Mesenchymal stem cell (in vitro differentiated cells and primary cell): ENCODE data around the gene RPS17.
"Not testable (repeated sequence)": the region's sequence is repeated elsewhere in the genome, so short reads cannot be mapped to it uniquely, and the experiment has no call there.

ENCODE experiments used
- DNase-seq: peaks from one replicate; pipeline ENCODE4 v3.0.0-alpha.2; 2013
- H2AFZ ChIP-seq: one replicate; pipeline ENCODE4 v1.6.1; 2013; ENCODE audit warnings: low read depth, mild to moderate bottlenecking, control low read depth, inconsistent platforms, low read length, moderate library complexity
- H2AK5ac ChIP-seq: 2 replicates; pipeline ENCODE4 v1.6.1; 2013; ENCODE audit warnings: low read length, moderate library complexity, mild to moderate bottlenecking, inconsistent platforms; ENCODE audit not compliant: severe bottlenecking
- H2BK120ac ChIP-seq: one replicate; pipeline ENCODE4 v1.6.1; 2013; ENCODE audit warnings: low read depth, mild to moderate bottlenecking, inconsistent platforms, low read length, moderate library complexity
- H2BK12ac ChIP-seq, 2 experiments: one replicate each; pipeline ENCODE4 v1.6.1; 2013; ENCODE audit warnings: inconsistent platforms in 2 of 2, low read length in 2 of 2, mild to moderate bottlenecking in 2 of 2, moderate library complexity in 2 of 2, control low read depth in 1 of 2
- H2BK15ac ChIP-seq: one replicate; pipeline ENCODE4 v1.6.1; 2013; ENCODE audit warnings: mild to moderate bottlenecking, low read depth, inconsistent platforms; ENCODE audit not compliant: poor library complexity, severe bottlenecking
- H2BK5ac ChIP-seq: 2 replicates; pipeline ENCODE4 v1.6.1; 2013; ENCODE audit warnings: low read depth, mild to moderate bottlenecking, low read length, control low read depth, inconsistent platforms; ENCODE audit not compliant: poor library complexity, severe bottlenecking
- H3K14ac ChIP-seq, 2 experiments: one replicate each; pipeline ENCODE4 v1.6.1; 2013; ENCODE audit warnings: inconsistent platforms in 2 of 2, low read length in 2 of 2, control low read depth in 1 of 2, mild to moderate bottlenecking in 1 of 2, moderate library complexity in 1 of 2
- H3K18ac ChIP-seq, 2 experiments: one replicate each; pipeline ENCODE4 v1.6.1; 2013; ENCODE audit warnings: inconsistent platforms in 2 of 2, low read length in 2 of 2, control low read depth in 1 of 2, low read depth in 1 of 2, mild to moderate bottlenecking in 1 of 2
- H3K23ac ChIP-seq, 2 experiments: one replicate each; pipeline ENCODE4 v1.6.1; 2013; ENCODE audit warnings: inconsistent platforms in 2 of 2, low read length in 2 of 2, mild to moderate bottlenecking in 2 of 2, moderate library complexity in 2 of 2, control low read depth in 1 of 2
- H3K27ac ChIP-seq: 2 replicates; pipeline ENCODE4 v1.5.1; 2013; ENCODE audit warnings: mild to moderate bottlenecking, moderate library complexity, low read length, control low read depth, inconsistent platforms; ENCODE audit not compliant: poor library complexity, severe bottlenecking
- H3K27me3 ChIP-seq, 2 experiments: 2 replicates each; pipeline versions ENCODE4 v1.6.1 to v1.7.0; 2013; ENCODE audit warnings: low read length in 2 of 2, mild to moderate bottlenecking in 2 of 2, moderate library complexity in 2 of 2, control low read depth in 1 of 2, inconsistent platforms in 1 of 2; ENCODE audit not compliant: control insufficient read depth in 1 of 2, insufficient read depth in 1 of 2
- H3K36me3 ChIP-seq, 2 experiments: 2 replicates each; pipeline versions ENCODE4 v1.6.1 to v1.7.0; 2013; ENCODE audit warnings: low read length in 2 of 2, control low read depth in 1 of 2, inconsistent platforms in 1 of 2, low read depth in 1 of 2, mild to moderate bottlenecking in 1 of 2; ENCODE audit not compliant: insufficient read depth in 2 of 2, control insufficient read depth in 1 of 2
- H3K4ac ChIP-seq, 2 experiments: one replicate each; pipeline ENCODE4 v1.6.1; 2013; ENCODE audit warnings: inconsistent platforms in 2 of 2, low read length in 2 of 2, mild to moderate bottlenecking in 2 of 2, moderate library complexity in 2 of 2, control low read depth in 1 of 2, low read depth in 1 of 2
- H3K4me1 ChIP-seq: 2 replicates; pipeline ENCODE4 v1.6.1; 2013; ENCODE audit warnings: low read depth, low read length, control low read depth; ENCODE audit not compliant: control insufficient read depth, insufficient read depth
- H3K4me2 ChIP-seq: 2 replicates; pipeline ENCODE4 v1.6.1; 2013; ENCODE audit warnings: low read length, mild to moderate bottlenecking, inconsistent platforms; ENCODE audit not compliant: poor library complexity, severe bottlenecking
- H3K4me3 ChIP-seq, 2 experiments: 2 replicates each; pipeline versions ENCODE4 v1.5.1 to v1.7.0; 2013; ENCODE audit warnings: low read length in 2 of 2, mild to moderate bottlenecking in 2 of 2, control low read depth in 1 of 2, low read depth in 1 of 2; ENCODE audit not compliant: insufficient read depth in 1 of 2
- H3K79me1 ChIP-seq: replicated peaks from 2 replicates; pipeline ENCODE4 v1.6.1; 2013; ENCODE audit warnings: mild to moderate bottlenecking, control low read depth, low read length, inconsistent platforms; ENCODE audit not compliant: poor library complexity, severe bottlenecking
- H3K9ac ChIP-seq: 2 replicates; pipeline ENCODE4 v1.7.0; 2013; ENCODE audit warnings: mild to moderate bottlenecking, low read length, moderate library complexity
- H3K9me3 ChIP-seq: 2 replicates; pipeline ENCODE4 v1.7.0; 2013; ENCODE audit warnings: mild to moderate bottlenecking, low read length; ENCODE audit not compliant: control insufficient read depth
- H4K8ac ChIP-seq: one replicate; pipeline ENCODE4 v1.6.1; 2013; ENCODE audit warnings: inconsistent platforms, mild to moderate bottlenecking, low read length, moderate library complexity
- H4K91ac ChIP-seq: one replicate; pipeline ENCODE4 v1.6.1; 2013; ENCODE audit warnings: mild to moderate bottlenecking, low read length, inconsistent platforms
- WGBS: methylation state at CpG from one replicate; pipeline ENCODE4 v1.1.7; 2013; ENCODE audit warnings: mixed read lengths; 5-methylcytosine and 5-hydroxymethylcytosine counted together

RPS17 gene

GRCh38 chr15:82530606-82531379 lies 9.5 kb downstream of the RPS17 start:
- peak overlapping the region in 1 of 2 experiments; percentile 59 for H3K14ac ChIP-seq
- H4K8ac ChIP-seq, result no peak overlapping the region
- no peak overlapping the region for H3K18ac ChIP-seq
- no peak overlapping the region for H2AK5ac ChIP-seq
- H3K9me3 ChIP-seq, result no peaks in the 10 kb centered on the region
- no peak overlapping the region for H3K23ac ChIP-seq
- peaks cover 16 to 29% of the 10 kb centered on the region in 2 experiments for H3K36me3 ChIP-seq
- 18% methylated on average over 10 of the region's 10 CpGs for WGBS
- no peak overlapping the region for H3K27ac ChIP-seq
- H2AFZ ChIP-seq, result peak overlapping the region; percentile 75
- no peak overlapping the region for H2BK120ac ChIP-seq
- no peak overlapping the region for H2BK15ac ChIP-seq
- no peak overlapping the region for H2BK5ac ChIP-seq
- peak overlapping the region; percentile 45 for H3K9ac ChIP-seq
- H3K4me2 ChIP-seq, result peak overlapping the region; percentile 56
- peaks cover 3% of the 10 kb centered on the region for H3K4me1 ChIP-seq
- H4K91ac ChIP-seq, result no peak overlapping the region
- H3K27me3 ChIP-seq, result no peaks in the 10 kb centered on the region
- H2BK12ac ChIP-seq, result no peak overlapping the region
- peak overlapping the region in 1 of 2 experiments; percentile 39 for H3K4me3 ChIP-seq
- peaks cover 5% of the 10 kb centered on the region for H3K79me1 ChIP-seq
- no peak overlapping the region for H3K4ac ChIP-seq
- DNase-seq, result peak; percentile 80

DNA sequence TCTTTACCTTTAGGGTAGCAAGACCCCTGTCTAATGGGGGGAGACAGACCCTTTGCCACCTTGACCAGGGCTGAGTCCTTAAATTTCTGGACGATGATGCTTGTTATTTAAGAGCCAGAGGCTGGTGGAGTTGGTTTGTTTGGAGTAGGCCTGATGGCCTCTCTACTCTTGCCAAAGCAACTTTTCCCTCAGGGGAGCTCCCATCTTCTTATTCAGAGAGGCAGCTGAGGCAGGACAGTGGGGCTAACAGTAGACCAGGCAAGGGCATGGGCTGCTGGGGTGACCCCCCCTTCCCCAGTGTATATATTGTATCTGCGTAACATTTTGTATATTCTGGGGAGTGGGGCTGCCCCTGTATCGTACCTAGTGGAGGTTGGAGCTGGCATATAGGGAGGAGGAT lies 10.3 kb downstream of the RPS17 start:
- peaks cover 13 to 22% of the 10 kb centered on the region in 2 experiments for H3K36me3 ChIP-seq
- no peak overlapping the region for H3K4me3 ChIP-seq
- no peak overlapping the region for H3K4me2 ChIP-seq
- no peak overlapping the region for H2AK5ac ChIP-seq
- no peak overlapping the region for H4K91ac ChIP-seq
- H2BK5ac ChIP-seq, result no peak overlapping the region
- no peak overlapping the region for H3K14ac ChIP-seq
- no peak for DNase-seq
- peaks cover 3% of the 10 kb centered on the region for H3K4me1 ChIP-seq
- H3K27me3 ChIP-seq, result no peaks in the 10 kb centered on the region
- H3K9ac ChIP-seq, result no peak overlapping the region
- H2BK120ac ChIP-seq, result no peak overlapping the region
- no peak overlapping the region for H2BK15ac ChIP-seq
- H4K8ac ChIP-seq, result no peak overlapping the region
- H3K9me3 ChIP-seq, result no peaks in the 10 kb centered on the region
- H3K27ac ChIP-seq, result no peak overlapping the region
- no peak overlapping the region for H2AFZ ChIP-seq
- no peak overlapping the region for H3K23ac ChIP-seq
- H3K4ac ChIP-seq, result no peak overlapping the region
- no peak overlapping the region for H3K18ac ChIP-seq
- H2BK12ac ChIP-seq, result no peak overlapping the region
- H3K79me1 ChIP-seq, result peaks cover 5% of the 10 kb centered on the region
- WGBS, result 89% methylated on average over 3 of the region's 3 CpGs

DNA sequence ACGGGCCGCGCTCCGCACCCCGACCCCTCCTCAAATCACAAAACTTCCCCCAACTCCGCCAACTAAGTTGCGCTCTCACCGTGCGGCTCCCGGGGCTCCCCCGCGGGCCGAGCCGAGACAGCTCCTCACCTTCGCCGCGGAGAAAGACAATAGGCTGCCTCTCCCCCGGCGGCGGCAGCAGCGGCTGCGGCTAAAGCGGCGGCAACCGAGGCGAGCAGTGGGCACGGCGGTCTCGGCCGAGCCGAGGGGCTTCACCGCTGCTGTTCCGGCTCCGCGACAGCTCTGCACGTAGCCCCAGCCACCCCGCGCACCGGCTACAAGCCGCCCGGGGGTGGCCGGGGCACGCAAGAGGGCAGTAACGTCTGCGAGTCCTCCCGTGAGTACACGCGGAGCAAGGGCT lies 26.7 kb downstream of the RPS17 start:
- H3K27ac ChIP-seq, result not testable (repeated sequence)

DNA sequence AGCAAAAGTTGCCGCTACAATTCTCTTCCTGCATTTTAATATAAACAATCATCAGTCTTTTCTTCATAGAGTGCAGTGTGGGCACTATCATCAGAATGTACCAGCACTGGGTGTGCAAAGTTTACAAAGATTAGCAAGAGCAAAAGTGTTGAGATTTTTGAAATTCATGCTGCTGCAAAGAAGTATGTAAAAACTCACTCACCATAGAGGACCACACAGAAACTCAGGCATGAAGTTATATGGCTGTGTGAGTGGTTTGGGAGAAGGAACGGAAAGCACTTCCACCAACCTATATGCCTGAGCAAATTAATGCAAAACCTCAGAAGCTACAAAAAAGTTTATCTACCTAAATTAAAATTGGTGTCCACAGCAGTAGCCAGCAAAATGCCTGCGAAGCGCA lies 32.6 kb downstream of the RPS17 start:
- not testable (repeated sequence) for H3K27me3 ChIP-seq, H3K9ac ChIP-seq, H2BK120ac ChIP-seq, H2BK12ac ChIP-seq, H3K4ac ChIP-seq, H3K4me1 ChIP-seq, H3K4me3 ChIP-seq, H3K9me3 ChIP-seq, H3K4me2 ChIP-seq, H3K23ac ChIP-seq, H2AFZ ChIP-seq, H4K91ac ChIP-seq, H2BK15ac ChIP-seq, H4K8ac ChIP-seq, H2BK5ac ChIP-seq, H2AK5ac ChIP-seq, H3K18ac ChIP-seq, H3K36me3 ChIP-seq, H3K79me1 ChIP-seq, H3K14ac ChIP-seq, H3K27ac ChIP-seq
- peak; percentile 6 for DNase-seq
- no CpG with 5 or more reads among the region's 4 CpGs for WGBS

More for the DNA sequence above, 26.7 kb downstream of the RPS17 start:
- not testable (repeated sequence) for H2BK5ac ChIP-seq, H3K23ac ChIP-seq, H3K4me3 ChIP-seq, H3K4me1 ChIP-seq, H3K36me3 ChIP-seq, H3K79me1 ChIP-seq, H4K91ac ChIP-seq, H2BK15ac ChIP-seq, H4K8ac ChIP-seq, H2AFZ ChIP-seq, H3K18ac ChIP-seq, DNase-seq, H3K9me3 ChIP-seq, H3K4ac ChIP-seq, H2AK5ac ChIP-seq, H3K4me2 ChIP-seq, H2BK120ac ChIP-seq, H3K9ac ChIP-seq, H3K14ac ChIP-seq, H3K27me3 ChIP-seq, H2BK12ac ChIP-seq
- WGBS, result no CpG with 5 or more reads among the region's 48 CpGs
